CD4-positive, alpha-beta T cell treated with Interleukin-4 for 4 hours (primary cell): ENCODE results near the gene TMEM130.

Experiments used
- DNase-seq: peaks from one replicate; pipeline ENCODE4 v3.0.0-alpha.2; 2020

Gene TMEM130

DNA sequence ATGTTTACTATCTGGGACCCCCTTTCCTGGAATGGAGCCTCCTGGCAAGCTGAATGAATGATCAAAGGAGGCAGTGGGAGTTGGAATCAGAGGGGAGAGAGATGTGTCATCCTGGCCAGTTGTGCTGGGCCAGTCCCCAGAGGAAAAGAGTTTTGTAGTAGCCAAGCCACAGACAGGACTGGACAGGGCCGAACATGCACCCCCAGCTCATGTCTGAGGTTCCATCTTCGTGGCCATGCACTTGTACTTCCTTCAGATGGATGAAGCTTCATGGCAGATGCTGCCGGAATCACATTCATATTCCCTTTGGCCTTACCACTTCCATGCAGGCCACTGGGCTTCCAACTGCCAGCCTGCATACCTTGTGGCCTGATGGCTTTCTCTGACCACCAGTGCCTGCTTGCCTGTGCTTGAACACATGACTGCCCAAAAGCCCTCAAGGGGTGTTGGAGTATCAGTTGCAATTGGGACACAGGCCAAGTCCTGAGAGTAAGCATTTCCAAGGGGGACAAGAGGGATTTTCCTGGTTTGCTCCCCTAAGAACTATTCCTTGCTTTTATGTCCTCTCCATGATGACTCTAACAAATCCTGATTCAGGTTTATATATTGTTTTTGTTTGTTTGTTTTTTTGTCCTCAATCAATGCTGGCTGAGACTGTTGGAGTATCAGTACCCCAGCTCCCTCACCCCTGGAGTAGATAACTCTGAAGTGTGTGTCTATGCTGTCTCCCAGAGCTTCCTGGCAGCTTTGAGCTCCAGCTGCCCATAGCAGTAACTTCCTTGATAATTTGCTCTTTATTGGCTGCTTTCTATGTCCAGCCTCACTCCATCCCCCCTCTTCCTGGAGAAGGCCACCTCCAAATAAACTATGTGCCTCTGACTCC lies 63.6 kb downstream of the TMEM130 start:
- no peak for DNase-seq

- DNase-seq = no peak
These were observed 67.1 kb downstream of the TMEM130 start for GRCh38 chr7:98802781-98803110.

DNA sequence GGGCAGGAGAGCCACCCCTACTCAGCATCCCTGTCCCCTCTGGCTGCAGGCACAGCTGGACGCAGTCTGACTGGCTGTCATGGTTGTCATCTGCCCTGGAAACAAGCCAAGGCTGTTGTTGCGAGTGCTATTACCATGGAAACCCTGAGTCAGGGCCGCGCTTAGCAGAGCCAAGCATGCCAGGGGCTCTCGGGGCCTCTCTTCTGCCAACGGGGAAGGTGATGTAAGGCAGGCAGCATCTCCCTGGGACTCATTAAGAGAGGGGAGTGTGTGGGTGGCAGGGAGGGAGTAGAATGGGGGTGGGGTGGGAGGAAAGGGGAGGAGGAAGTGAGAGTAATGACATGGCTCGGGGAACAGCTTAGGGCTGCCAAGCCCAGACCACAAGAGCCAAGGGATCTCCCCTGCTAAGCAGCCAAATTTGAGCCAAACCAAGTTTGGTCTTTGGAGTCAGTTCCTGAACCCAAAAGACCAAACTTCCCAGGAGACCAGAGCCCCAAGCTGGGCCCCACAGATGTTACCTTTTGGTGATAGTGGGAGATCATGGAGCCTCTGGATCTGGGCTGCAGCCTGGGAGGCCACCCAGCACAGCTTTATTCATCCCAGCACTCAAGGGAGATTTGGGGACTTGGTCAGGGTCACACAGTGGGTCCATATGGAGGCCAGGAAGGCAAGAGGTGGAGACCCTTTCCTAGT lies 67.6 kb downstream of the TMEM130 start:
- DNase-seq = peak; percentile 17

- DNase-seq = no peak
These were observed 68.8 kb downstream of the TMEM130 start for GRCh38 chr7:98800996-98801395.

GRCh38 chr7:98797150-98797549 lies 72.7 kb downstream of the TMEM130 start:
- no peak for DNase-seq
